Kidney (tissue), 14 donors: Measurements from ENCODE around the gene EMX1. TPM values are rescaled to one million over a fixed set of nuclear protein-coding genes. Genes with fewer than 3 reads are reported as not detected.
"Not testable (repeated sequence)": the region's sequence is repeated elsewhere in the genome, so short reads cannot be mapped to it uniquely, and the experiment has no call there.

ENCODE experiments used
- DNase-seq, 5 donors: peaks; one replicate each; pipeline ENCODE4 v3.0.0-alpha.2; 2013 to 2020
- FAIRE-seq: peaks from 2 replicates; lab custom pipeline; 2012; peaks lifted over from hg19 to GRCh38; lab: Jason Lieb, UNC
- H3K27ac ChIP-seq, 2 donors: one replicate each; pipeline ENCODE4 v1.7.0; 2013; ENCODE audit warnings: low read depth in 2 of 2, low read length in 2 of 2, inconsistent platforms in 1 of 2
- H3K27me3 ChIP-seq: one replicate; pipeline ENCODE4 v1.7.1; 2013; ENCODE audit warnings: low read length, inconsistent platforms; ENCODE audit not compliant: control insufficient read depth, insufficient read depth
- H3K36me3 ChIP-seq, 3 donors: one replicate each; pipeline versions ENCODE4 v1.7.0 to v1.7.1; 2013; ENCODE audit warnings: low read length in 3 of 3, control low read depth in 1 of 3, inconsistent platforms in 1 of 3; ENCODE audit not compliant: insufficient read depth in 3 of 3, control insufficient read depth in 2 of 3
- H3K4me1 ChIP-seq, 3 donors: one replicate each; pipeline versions ENCODE4 v1.7.0 to v1.7.1; 2013; ENCODE audit warnings: low read length in 3 of 3, inconsistent platforms in 1 of 3, low read depth in 1 of 3; ENCODE audit not compliant: control insufficient read depth in 2 of 3, insufficient read depth in 2 of 3
- H3K4me3 ChIP-seq, 3 donors: one replicate each; pipeline versions ENCODE4 v1.7.0 to v1.8.1; 2013; ENCODE audit warnings: low read length in 3 of 3, control low read depth in 1 of 3, inconsistent platforms in 1 of 3
- H3K9ac ChIP-seq, 3 donors: one replicate each; pipeline versions ENCODE4 v1.7.0 to v1.7.1; 2013; ENCODE audit warnings: low read length in 3 of 3, control low read depth in 1 of 3, inconsistent platforms in 1 of 3
- H3K9me3 ChIP-seq, 3 donors: one replicate each; pipeline versions ENCODE4 v1.7.0 to v1.7.1; 2013; ENCODE audit warnings: low read length in 3 of 3, control low read depth in 1 of 3, inconsistent platforms in 1 of 3; ENCODE audit not compliant: control insufficient read depth in 2 of 3, insufficient read depth in 1 of 3
- intact Hi-C: fragments of 100-400 bp; cut with DNase I; formaldehyde crosslinking; loops from one replicate; pipeline ENCODE4 v1.11.1; 2022
- polyA plus RNA-seq: library from polyadenylated mRNA; stranded (reverse); fragments of 350-450 nt; fragmentation: Illumina TruSeq; extraction: RNeasy Lipid Tissue Mini Kit (QIAGEN cat#74804); gene quantifications from one replicate; pipeline ENCODE4 v1.2.3, GENCODE V29; 2014; ENCODE audit warnings: low read depth, low replicate concordance; ENCODE audit not compliant: insufficient read depth
- total RNA-seq: library from RNA; stranded (reverse); fragmentation: NEBNext Ultra II Directional; extraction: Animal tissue kit (Norgen Biotek cat#: 25700); gene quantifications from one replicate; pipeline ENCODE4 v1.2.1, GENCODE V29; 2021
- TF ChIP-seq, protein P1 (sequence below): IDR thresholded peaks from 3 replicates; pipeline ENCODE4 v1.5.1; 2012; ENCODE audit warnings: mild to moderate bottlenecking, moderate library complexity, borderline replicate concordance; ENCODE audit not compliant: insufficient read depth; ENCODE audit errors: extremely low read depth
- donor health status: control.
- donor health status: control.
- donor health status: control.
- donor health status: control.
- donor health status: control.
- donor health status: DM: yes; HTN: yes; CAD: no.
- donor health status: Normal renal cell carcinoma (clear cell type).

The EMX1 gene
- total and polyA plus RNA-seq, 2 donors from 2014 or later: 19.6 to 132 TPM

- intact Hi-C loops: loop anchor here (5.0 kb wide), 1 partner anchor 279 kb away; no protein-coding TSS in a partner anchor
These were observed 18.8 kb upstream of the EMX1 start for GRCh38 chr2:72898585-72898906.

GRCh38 chr2:72900191-72900825 is 17.0 kb upstream of the EMX1 start:
- Histone ChIP-seq H3K27me3 (peaks cover 7% of the 10 kb centered on the region), H3K4me1 (peaks cover 0 to 5% (median 0%) of the 10 kb centered on the region in 3 donors), H3K4me3 (no peak overlapping the region), H3K9ac (no peak overlapping the region), H3K9me3 (no peaks in the 10 kb centered on the region), H3K27ac (no peak overlapping the region), H3K36me3 (no peaks in the 10 kb centered on the region)
- FAIRE-seq (no peak), DNase-seq (no peak)
- intact Hi-C loops: no loop called here
- TF ChIP-seq, protein P1, sequence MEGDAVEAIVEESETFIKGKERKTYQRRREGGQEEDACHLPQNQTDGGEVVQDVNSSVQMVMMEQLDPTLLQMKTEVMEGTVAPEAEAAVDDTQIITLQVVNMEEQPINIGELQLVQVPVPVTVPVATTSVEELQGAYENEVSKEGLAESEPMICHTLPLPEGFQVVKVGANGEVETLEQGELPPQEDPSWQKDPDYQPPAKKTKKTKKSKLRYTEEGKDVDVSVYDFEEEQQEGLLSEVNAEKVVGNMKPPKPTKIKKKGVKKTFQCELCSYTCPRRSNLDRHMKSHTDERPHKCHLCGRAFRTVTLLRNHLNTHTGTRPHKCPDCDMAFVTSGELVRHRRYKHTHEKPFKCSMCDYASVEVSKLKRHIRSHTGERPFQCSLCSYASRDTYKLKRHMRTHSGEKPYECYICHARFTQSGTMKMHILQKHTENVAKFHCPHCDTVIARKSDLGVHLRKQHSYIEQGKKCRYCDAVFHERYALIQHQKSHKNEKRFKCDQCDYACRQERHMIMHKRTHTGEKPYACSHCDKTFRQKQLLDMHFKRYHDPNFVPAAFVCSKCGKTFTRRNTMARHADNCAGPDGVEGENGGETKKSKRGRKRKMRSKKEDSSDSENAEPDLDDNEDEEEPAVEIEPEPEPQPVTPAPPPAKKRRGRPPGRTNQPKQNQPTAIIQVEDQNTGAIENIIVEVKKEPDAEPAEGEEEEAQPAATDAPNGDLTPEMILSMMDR: no peak

More at GRCh38 chr2:72898585-72898906, 18.8 kb upstream of the EMX1 start:
- FAIRE-seq: no peak
- TF ChIP-seq, protein P1: no peak
- Histone ChIP-seq H3K4me3 (no peak overlapping the region), H3K4me1 (peaks cover 0 to 5% (median 0%) of the 10 kb centered on the region in 3 donors), H3K27ac (no peak overlapping the region), H3K9me3 (no peaks in the 10 kb centered on the region), H3K27me3 (peaks cover 6% of the 10 kb centered on the region), H3K9ac (no peak overlapping the region), H3K36me3 (no peaks in the 10 kb centered on the region)
- DNase-seq: no peak

- Histone ChIP-seq H3K4me1 (no peaks in the 10 kb centered on the region), H3K27ac (no peak overlapping the region), H3K9me3 (no peaks in the 10 kb centered on the region), H3K4me3 (no peak overlapping the region), H3K27me3 (peaks cover 9% of the 10 kb centered on the region), H3K9ac (no peak overlapping the region), H3K36me3 (no peaks in the 10 kb centered on the region)
- TF ChIP-seq, protein P1: no peak
- intact Hi-C loops: no loop called here
- FAIRE-seq (no peak), DNase-seq (no peak)
These were observed 15.9 kb upstream of the EMX1 start for GRCh38 chr2:72901426-72901825.

DNA sequence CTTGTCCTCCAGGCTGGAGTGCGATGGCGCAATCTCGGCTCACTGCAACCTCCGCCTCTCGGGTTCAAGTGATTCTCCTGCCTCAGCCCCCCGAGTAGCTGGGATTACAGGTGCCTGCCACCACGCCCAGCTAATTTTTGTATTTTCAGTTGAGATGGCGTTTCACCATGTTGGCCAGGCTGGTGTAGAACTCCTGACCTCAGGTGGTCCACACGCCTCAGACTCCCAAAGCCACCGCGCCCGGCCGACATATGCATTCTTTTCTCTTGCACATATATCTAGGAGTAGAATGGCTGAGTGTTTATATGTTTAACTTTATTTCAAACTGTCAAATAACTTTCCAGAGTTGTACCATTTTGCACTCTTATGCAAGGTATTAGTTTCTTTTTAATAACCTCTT is 9.9 kb upstream of the EMX1 start:
- H3K36me3 ChIP-seq, H3K9ac ChIP-seq, intact Hi-C loops, H3K4me3 ChIP-seq, FAIRE-seq, H3K27ac ChIP-seq, DNase-seq, H3K9me3 ChIP-seq, H3K4me1 ChIP-seq: not testable (repeated sequence)
- H3K27me3 ChIP-seq: peaks cover 23% of the 10 kb centered on the region
